DMS153 treated with DMSO at 0.1 percent for 48 hours (cell line): ENCODE data around the gene HRC.

Experiments
- DNase-seq: peaks from one replicate; lab custom pipeline; 2025; ENCODE audit not compliant: unreplicated experiment; lab: John Stamatoyannopoulos, UW

The HRC gene

DNA sequence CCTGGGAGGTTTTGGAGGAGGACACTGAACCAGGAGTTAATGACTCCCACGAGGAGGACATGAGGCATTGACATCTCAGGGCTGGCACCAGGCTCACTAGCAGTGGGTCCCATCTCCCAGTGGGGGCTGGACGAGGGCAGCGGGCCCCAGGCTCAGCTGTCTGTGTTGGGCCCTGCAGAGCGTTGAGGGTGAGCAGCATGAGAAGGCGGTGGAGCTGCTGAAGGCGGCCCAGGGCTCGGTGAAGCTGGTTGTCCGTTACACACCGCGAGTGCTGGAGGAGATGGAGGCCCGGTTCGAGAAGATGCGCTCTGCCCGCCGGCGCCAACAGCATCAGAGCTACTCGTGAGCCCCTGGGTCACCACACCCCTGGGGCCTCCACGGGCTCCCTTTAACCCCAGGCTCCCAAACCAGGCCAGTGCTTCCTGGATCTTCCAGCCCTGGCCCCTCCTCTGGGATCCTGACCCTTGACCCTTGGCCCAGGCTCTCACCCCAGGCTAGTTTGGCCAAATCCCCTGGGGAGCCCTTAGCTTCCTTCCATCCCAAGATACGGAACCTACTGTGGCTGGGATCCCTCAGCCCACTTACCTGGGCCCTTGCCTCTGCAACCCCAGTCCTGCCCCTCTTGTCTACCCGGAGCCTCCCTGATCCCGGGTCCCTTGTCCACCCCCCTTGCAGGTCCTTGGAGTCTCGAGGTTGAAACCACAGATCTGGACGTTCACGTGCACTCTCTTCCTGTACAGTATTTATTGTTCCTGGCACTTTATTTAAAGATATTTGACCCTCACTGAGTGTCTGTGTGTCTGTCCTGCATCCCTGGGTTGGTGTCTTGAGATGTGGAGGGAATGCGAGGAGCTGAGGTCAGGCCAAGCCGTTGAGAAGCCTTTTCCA, 37.3 kb downstream of the HRC start:
- DNase-seq = no peak

DNA sequence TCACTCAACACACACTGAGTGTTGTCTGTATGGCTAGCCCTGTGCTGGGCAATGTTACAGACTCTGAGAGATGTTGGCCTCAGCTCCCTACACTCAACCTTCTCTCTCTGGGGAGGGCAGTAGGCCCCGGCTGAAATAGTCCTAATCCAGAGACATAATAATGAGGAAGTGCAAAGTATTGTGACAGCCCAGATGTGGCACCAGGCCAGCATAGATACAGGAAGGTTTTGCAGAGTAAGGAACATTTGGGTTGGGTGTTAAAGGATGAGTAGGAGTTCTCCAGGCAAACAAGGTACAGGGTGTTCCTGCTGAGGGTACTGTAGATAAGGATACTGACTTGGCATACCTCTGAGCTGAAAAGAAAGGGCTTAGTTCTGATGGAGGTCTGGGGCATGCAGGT, 38.7 kb downstream of the HRC start:
- no peak for DNase-seq

DNA sequence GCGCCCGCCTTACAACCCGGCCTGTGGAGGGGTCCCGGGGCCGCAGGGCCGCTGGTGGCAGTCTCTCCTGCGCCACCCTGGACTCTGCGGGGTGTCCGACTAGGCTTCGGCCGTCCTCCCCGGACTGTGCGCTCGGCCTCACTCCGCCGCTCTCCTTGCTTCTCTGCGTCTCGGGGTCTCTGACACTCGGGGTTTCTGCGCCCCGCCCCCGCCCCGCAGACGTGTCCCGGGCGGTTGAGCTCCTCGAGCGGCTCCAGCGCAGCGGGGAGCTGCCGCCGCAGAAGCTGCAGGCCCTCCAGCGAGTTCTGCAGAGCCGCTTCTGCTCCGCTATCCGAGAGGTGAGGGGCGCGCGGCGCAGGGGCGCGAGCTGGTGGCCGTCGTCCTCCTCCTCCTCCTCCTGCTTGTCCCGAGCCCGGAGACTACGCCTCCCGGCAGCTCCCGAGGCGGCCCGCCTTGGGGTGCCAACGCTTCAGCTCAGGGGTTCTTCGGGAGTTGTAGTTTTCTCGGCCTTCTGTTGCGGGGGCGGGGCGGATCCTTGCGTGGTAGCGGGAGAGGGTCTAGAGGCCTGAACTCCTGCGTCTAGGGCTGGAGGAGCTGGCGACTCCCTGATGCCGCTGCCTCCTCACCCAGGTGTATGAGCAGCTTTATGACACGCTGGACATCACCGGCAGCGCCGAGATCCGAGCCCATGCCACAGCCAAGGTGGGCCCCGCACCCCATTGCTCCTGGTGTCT, 40.4 kb downstream of the HRC start:
- peak; percentile 6 for DNase-seq

DNA sequence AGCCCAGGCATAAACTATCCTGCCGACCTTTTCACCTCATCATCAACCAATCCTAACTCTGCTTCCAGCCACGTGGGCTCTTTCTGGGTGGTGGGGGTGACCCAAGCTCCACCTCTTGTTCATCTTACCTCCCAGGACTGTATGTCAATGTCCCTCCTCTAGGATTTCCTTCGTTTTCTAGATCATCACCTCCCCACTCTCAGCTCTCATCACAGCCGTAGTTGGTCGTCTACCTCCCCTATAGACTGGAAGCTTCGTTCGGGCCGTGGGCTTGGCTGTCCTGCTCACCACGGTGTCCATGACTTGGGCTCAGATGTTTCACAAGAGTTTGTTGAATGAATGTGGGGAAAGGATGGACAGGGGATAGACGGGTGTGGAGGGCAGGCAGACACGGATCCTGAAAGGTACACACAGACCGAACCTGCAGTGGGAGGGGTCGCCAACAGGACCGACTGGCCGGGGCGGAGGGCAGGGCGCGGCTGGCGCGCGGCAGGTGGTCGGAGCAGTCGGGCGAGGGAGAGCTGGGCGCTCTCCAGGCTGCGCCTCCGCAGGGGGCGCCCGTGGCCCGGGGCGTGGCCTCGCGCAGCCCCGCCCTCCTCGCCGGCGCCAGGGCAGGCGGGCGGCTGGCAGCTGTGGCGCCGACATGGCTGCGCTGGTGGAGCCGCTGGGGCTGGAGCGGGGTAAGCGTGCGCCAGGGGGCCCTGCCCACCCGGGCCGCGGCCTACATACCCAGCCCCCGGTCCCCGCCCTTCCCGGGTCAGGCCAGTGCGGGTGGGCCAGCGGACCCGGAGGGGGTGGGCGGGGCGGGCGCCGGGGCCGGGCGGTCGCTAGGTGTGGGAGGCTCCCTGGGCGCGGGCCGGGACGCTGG, 41.2 kb downstream of the HRC start, which contains the start of gene LIN7B:
LIN7B (plus strand) TSS at position 609 of the 868 bp plus-strand sequence; CDS start at position 644, 35 bp downstream.
- peak; percentile 63 for DNase-seq

DNA sequence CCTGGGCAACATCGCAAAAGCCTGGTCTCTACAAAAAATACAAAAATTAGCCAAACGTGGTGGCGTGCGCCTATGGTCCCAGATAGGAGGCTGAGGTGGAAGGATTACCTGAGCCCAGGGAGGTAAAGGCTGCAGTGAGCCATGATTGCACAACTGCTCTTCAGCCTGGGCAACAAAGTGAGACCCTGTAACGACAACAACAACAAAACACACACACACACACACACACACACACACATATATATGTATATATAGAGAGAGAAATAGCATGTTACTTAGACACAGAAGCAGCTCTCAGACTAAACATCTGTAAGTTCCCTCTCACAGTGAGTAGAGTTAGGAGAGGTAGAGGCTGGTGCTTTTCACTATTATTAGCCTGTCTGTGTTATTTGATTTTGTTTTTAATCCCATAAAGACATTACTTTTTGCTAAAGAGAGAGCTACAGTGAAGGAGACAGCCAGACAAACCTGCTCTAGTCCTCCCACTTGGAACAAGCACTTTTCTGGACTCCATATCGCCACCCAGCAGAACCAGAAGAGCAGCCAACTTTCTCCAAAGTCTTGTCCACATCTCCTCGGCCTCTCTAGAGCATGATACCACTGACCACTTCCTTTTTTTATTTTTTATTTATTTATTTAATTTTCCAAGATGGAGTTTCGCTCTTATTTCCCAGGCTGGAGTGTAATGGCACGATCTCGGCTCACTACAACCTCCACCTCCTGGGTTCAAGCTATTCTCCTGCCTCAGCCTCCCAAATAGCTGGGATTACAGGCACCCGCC, 43.8 kb downstream of the HRC start:
- no peak for DNase-seq

DNA sequence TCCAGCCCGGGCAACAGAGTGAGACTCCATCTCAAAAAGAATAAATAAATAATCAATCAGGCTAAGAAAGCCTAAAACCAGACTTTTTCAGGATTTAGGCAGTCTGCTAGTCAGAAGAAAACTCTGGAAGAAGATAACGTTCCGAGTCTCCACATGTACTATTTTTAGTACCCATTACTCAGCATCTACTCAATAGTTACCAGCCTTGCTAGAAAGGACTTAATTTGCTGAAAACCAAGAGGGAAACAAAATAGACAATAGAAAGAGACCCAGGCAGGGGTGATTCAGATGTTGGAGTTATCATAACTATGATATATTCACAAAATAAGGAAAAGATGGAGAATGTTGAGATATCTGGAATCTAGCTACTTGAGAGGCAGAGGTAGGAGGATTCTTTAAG, 44.6 kb downstream of the HRC start:
- DNase-seq = no peak

DNA sequence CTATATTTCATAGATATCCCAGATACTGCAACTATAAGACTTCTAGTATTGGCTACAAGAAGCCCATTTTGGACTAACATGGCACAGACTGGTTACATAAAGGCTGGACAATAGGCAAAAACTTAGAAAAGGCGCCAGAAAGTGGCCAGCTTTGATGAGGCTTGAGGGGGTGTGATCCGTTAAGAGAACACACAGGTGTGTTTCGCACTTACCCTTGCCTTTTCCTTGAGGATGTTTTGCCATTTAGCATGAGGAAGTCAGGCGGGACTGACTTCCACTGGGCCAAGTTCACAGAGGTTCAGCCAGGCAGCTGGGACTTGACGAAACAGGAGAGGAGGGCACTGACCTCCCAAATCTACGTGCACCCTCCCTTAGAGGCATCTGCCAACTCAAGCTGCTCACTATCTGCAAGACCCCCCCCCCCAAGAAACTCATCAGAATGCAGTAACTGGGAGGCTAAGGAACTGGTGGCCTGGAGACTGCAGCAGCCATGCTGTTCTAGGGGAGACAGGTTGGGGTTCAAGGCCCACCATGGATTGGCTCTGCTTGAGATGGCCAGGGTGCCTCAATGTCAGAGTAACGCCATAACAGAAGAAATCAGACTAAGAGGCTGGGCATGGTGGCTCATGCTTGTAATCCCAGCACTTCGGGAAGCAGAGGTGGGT, 45.5 kb downstream of the HRC start:
- no peak for DNase-seq

DNA sequence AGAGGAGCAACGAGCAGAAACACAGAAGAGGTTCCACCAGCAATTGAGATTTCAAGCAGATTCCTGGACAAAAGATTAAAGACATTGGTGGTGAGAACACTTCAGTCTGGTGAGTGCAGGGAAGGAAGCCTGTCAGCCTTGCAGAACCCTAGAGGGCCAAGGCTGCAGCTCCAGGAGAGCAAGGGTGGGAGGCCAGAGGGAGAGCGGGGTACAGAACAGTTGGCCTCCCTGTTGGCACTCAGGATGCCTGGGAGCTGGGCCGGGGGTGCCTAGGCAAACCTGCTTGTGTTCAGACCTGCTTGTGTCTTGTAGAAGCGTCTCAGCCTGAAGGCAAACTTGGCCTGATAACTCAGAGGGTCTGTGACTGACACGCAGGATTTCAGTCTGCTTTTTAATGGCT, 46.1 kb downstream of the HRC start:
- no peak for DNase-seq

DNA sequence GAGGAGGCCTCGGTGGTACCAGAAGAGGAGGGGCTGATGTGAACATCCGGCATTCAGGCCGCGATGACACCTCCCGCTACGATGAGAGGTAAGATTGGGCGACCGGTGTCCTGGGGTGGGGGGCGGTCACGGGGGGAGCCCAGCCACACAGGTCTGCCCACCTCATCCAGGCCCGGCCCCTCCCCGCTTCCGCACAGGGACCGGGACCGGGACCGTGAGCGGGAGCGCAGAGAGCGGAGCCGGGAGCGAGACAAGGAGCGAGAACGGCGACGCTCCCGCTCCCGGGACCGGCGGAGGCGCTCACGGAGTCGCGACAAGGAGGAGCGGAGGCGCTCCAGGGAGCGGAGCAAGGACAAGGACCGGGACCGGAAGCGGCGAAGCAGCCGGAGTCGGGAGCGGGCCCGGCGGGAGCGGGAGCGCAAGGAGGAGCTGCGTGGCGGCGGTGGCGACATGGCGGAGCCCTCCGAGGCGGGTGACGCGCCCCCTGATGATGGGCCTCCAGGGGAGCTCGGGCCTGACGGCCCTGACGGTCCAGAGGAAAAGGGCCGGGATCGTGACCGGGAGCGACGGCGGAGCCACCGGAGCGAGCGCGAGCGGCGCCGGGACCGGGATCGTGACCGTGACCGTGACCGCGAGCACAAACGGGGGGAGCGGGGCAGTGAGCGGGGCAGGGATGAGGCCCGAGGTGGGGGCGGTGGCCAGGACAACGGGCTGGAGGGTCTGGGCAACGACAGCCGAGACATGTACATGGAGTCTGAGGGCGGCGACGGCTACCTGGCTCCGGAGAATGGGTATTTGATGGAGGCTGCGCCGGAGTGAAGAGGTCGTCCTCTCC, 47.4 kb downstream of the HRC start:
- DNase-seq = no peak

DNA sequence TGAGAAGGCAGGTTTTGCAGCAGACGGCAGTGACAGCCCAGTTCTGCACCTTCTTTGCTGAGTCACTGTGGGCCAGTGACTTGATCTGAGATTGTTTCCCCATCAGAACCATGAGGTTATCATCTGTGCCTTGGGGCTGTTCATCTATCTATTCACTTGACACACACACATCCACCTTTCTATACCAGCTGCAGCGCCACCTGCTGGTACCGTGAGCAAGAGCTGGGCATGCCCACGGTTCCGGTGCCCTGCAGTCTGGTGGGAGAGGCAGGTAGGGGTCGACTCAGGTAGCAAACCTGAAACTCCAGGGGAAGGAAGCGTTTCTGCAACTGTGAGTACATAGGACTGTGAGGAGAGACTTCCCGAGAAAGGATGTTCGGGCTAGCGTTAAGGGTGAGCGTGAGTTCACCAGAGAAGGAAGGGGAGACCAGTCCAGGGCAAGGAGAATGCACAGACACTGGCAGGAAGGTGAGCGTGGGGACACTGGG, 48.5 kb downstream of the HRC start:
- DNase-seq = no peak

DNA sequence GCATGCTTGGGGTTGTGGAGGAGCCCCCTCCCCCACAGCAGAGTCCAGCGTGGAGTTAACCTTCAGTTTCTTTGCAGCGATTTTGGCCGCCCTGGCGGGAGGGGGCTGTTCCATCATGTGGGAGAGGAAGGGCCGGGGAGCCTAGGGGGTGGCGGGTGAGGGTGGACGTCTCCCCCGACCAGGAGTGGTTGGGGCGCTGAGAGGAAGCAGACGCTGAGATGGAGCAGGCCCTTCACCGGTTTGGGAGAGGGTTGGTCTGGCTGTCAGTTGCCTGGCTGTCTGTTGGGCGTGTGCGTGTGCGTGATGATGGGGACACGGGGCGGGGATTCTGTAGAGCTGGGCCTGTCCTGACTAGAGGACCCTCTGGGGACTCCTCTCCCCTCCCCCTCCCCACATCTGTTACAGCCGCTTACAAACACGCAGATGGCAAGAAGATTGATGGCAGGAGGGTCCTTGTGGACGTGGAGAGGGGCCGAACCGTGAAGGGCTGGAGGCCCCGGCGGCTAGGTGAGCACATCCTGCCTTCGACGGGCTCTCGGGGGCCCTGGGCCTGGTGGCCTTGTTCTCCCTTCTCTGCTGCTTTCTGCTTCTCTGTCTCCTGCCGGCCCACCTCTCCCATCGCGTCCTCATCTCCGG, 50.8 kb downstream of the HRC start:
- no peak for DNase-seq

DNA sequence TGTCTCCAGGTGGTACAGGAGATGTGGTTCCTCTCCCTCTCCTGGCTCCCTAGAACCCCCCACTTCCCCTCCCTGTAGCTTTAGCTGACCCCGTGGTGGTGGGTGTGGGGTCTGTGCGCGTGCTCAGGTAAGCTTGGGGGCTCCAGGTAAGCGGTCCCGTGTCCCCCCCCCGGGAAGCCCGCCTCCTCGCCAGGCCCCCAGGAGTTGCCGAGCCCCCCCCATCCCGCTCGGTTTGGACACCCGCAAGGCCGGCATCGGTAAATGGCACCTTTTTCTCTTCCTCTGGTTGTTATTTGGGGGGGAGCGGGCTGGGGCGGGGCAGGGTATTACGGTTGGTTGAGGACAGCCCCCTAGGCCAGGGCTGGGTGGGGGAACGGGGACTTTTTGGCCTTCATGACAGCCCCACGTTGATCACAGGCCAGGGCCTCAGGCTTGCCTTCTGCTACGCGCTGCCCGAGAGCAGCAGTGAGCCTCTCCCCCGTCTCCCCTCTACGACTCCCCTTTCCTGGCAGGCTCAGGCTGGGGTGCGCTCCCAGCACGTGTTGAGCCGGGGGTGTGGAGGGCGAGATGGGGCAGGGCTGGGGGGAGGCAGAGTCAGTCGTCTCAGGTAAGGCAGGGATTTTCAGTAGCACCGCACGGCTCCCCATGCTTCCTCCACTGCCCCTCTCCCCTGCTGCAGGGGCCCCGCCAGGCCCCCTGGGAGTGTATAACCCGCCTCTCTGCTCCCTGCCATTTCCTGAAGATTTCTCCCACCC, 51.7 kb downstream of the HRC start:
- DNase-seq = no peak

DNA sequence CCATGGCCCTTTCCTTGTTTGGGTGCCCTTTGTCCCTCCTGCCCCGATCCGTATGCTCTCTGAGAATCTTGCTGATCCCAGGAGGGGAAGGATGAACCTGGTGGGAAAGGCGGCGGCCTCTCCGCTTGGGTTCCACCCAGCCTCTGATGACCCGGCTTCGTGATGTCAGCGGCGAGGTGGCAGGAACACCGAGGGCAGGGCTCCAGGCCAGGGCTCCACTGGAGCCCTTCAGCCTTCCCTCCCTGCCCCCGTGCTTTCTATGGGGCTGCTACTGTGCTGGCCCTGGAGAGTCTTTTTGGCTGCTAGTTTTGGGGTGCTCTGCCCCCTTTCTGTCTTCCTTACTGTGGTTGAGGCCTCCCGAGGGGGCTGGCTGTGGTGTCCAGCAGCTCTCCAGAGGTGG, 52.9 kb downstream of the HRC start:
- no peak for DNase-seq
